PC-9 (cell line): ENCODE results near the gene IER5L. TPM values are rescaled to one million over a fixed set of nuclear protein-coding genes. Genes with fewer than 3 reads are reported as not detected.

Source experiments
- BruUV-seq: library from RNA; stranded (reverse); fragments of 400-500 nt; replicated peaks from 2 replicates; lab custom pipeline; 2021; lab: Mats Ljungman, UMichigan
- CTCF ChIA-PET: fragments of 300-600 bp; sonication (Branson Sonifier 250); formaldehyde crosslinking; loops from one replicate; lab custom pipeline; 2022; ENCODE audit warnings: antibody characterized with exemption; lab: Charles Lee
- POLR2A ChIA-PET: fragments of 300-600 bp; sonication (Branson Sonifier 250); formaldehyde crosslinking; loops from one replicate; lab custom pipeline; 2022; ENCODE audit warnings: antibody characterized with exemption; ENCODE audit not compliant: unreplicated experiment; lab: Charles Lee
- DNase-seq, 2 experiments: peaks; one replicate each; pipeline versions ENCODE4 v3.0.0 to v3.0.0-alpha.2; 2015 to 2022; ENCODE audit warnings: mixed read lengths in 1 of 2
- H2AFZ ChIP-seq: fragments of 200-600 bp; sonication (generic); 2 replicates; pipeline ENCODE4 v1.8.1; 2017; ENCODE audit warnings: antibody characterized with exemption
- H3F3A ChIP-seq: fragments of 200-600 bp; sonication (generic); 2 replicates; pipeline ENCODE4 v1.8.1; 2017; ENCODE audit warnings: antibody characterized with exemption, mild to moderate bottlenecking, low read depth; ENCODE audit not compliant: insufficient read depth
- H3K27ac ChIP-seq: fragments of 200-600 bp; sonication (generic); 2 replicates; pipeline ENCODE4 v1.6.1; 2016; ENCODE audit warnings: mixed run types
- H3K27me3 ChIP-seq: fragments of 200-600 bp; sonication (generic); 2 replicates; pipeline ENCODE4 v1.6.1; 2016; ENCODE audit warnings: low read depth, mixed run types; ENCODE audit not compliant: insufficient read depth
- H3K36me3 ChIP-seq: fragments of 200-600 bp; sonication (generic); 2 replicates; pipeline ENCODE4 v1.6.1; 2016; ENCODE audit warnings: low read depth, mixed run types
- H3K4me1 ChIP-seq: fragments of 200-600 bp; sonication (generic); replicated peaks from 2 replicates; pipeline ENCODE4 v1.6.1; 2016; ENCODE audit warnings: mixed run types; ENCODE audit not compliant: insufficient read depth
- H3K4me2 ChIP-seq: fragments of 200-600 bp; sonication (generic); 2 replicates; pipeline ENCODE4 v1.6.1; 2017; ENCODE audit warnings: mixed run types
- H3K4me3 ChIP-seq: fragments of 200-600 bp; sonication (generic); 2 replicates; pipeline ENCODE4 v1.6.1; 2016; ENCODE audit warnings: mixed run types
- H3K79me2 ChIP-seq: fragments of 200-600 bp; sonication (generic); 2 replicates; pipeline ENCODE4 v1.6.1; 2017; ENCODE audit warnings: low read depth, mixed run types
- H3K9me2 ChIP-seq: fragments of 200-600 bp; sonication (generic); 2 replicates; pipeline ENCODE4 v1.8.1; 2017; ENCODE audit warnings: mild to moderate bottlenecking; ENCODE audit not compliant: insufficient read depth
- H3K9me3 ChIP-seq: fragments of 200-600 bp; sonication (generic); 2 replicates; pipeline ENCODE4 v1.8.1; 2016; ENCODE audit warnings: low read depth; ENCODE audit not compliant: insufficient read depth
- H4K20me1 ChIP-seq: fragments of 200-600 bp; sonication (generic); 2 replicates; pipeline ENCODE4 v1.8.1; 2017; ENCODE audit not compliant: insufficient read depth
- CTCF ChIP-seq: fragments of 200-600 bp; sonication (generic); conservative IDR thresholded peaks from 2 replicates; pipeline ENCODE4 v1.6.1; 2017; ENCODE audit warnings: mixed run types, antibody characterized with exemption, mild to moderate bottlenecking, moderate library complexity
- EZH2 ChIP-seq: fragments of 200-600 bp; sonication (generic); IDR thresholded peaks from 2 replicates; pipeline ENCODE4 v1.8.0; 2017; ENCODE audit warnings: antibody characterized with exemption, low read depth
- intact Hi-C: fragments of 100-400 bp; cut with micrococcal nuclease; formaldehyde crosslinking; loops from one replicate; pipeline ENCODE4 v1.10.0; 2022; ENCODE audit not compliant: unreplicated experiment
- total RNA-seq: library from RNA; stranded (reverse); gene quantifications from 2 replicates; pipeline ENCODE4 v1.2.3, GENCODE V29; 2021

IER5L gene
- total RNA-seq, 1 experiment from 2014 or later = 37.3 TPM

GRCh38 chr9:129184596-129185122 is 6.6 kb upstream of the IER5L start:
- no TSS peak for BruUV-seq
- intact Hi-C loops = no loop called here
- Histone ChIP-seq H3K9me3 (no peaks in the 10 kb centered on the region), H3K27ac (no peak overlapping the region), H3K79me2 (no peaks in the 10 kb centered on the region), H3K4me1 (peaks cover 5% of the 10 kb centered on the region; the same call in 1 of the 2 replicates), H4K20me1 (no peaks in the 10 kb centered on the region), H2AFZ (no peak overlapping the region), H3F3A (peaks cover 18% of the 10 kb centered on the region; the same call in 1 of the 2 replicates), H3K9me2 (no peaks in the 10 kb centered on the region), H3K27me3 (no peaks in the 10 kb centered on the region), H3K36me3 (no peaks in the 10 kb centered on the region), H3K4me3 (no peak overlapping the region), H3K4me2 (no peak overlapping the region)
- ChIA-PET POLR2A (interaction anchor here (0.6 to 1.1 kb wide), 3 partner anchors 9 to 291 kb away, joined by 3 to 7 read pairs (median 4); no protein-coding TSS in a partner anchor), CTCF (no interaction called here)
- no peak for DNase-seq
- no peak for TF ChIP-seq CTCF
- TF ChIP-seq EZH2 = no peak

- POLR2A ChIA-PET = interaction anchor here (0.6 to 1.1 kb wide), 4 partner anchors 9 to 734 kb away, joined by 3 to 7 read pairs (median 4); no protein-coding TSS in a partner anchor
These were observed 6.1 kb upstream of the IER5L start for GRCh38 chr9:129184219-129184524.

GRCh38 chr9:129183495-129184218 is 5.6 kb upstream of the IER5L start:
- H4K20me1 ChIP-seq = no peaks in the 10 kb centered on the region
- H3F3A ChIP-seq = peaks cover 18% of the 10 kb centered on the region; the same call in 1 of the 2 replicates
- intact Hi-C loops = no loop called here
- H3K4me2 ChIP-seq = no peak overlapping the region
- no peaks in the 10 kb centered on the region for H3K79me2 ChIP-seq
- POLR2A ChIA-PET = interaction anchor here (0.6 to 1.1 kb wide), 6 partner anchors 8 to 734 kb away, joined by 3 to 19 read pairs (median 6); no protein-coding TSS in a partner anchor
- H3K36me3 ChIP-seq = no peaks in the 10 kb centered on the region
- DNase-seq = no peak
- no peak overlapping the region for H2AFZ ChIP-seq
- H3K9me2 ChIP-seq = no peaks in the 10 kb centered on the region
- CTCF ChIA-PET = interaction anchor here (0.6 kb wide), 1 partner anchor 154 kb away, joined by 3 read pairs; no protein-coding TSS in a partner anchor
- H3K4me3 ChIP-seq = no peak overlapping the region
- no peak for TF ChIP-seq CTCF
- TF ChIP-seq EZH2 = no peak
- H3K27ac ChIP-seq = no peak overlapping the region
- H3K4me1 ChIP-seq = peaks cover 15% of the 10 kb centered on the region
- BruUV-seq = no TSS peak
- H3K27me3 ChIP-seq = no peaks in the 10 kb centered on the region
- H3K9me3 ChIP-seq = no peaks in the 10 kb centered on the region

More at GRCh38 chr9:129184219-129184524, 6.1 kb upstream of the IER5L start:
- no peaks in the 10 kb centered on the region for H3K27me3 ChIP-seq
- peaks cover 18% of the 10 kb centered on the region; the same call in 1 of the 2 replicates for H3F3A ChIP-seq
- intact Hi-C loops = no loop called here
- H3K4me2 ChIP-seq = no peak overlapping the region
- TF ChIP-seq CTCF = no peak
- no peak for TF ChIP-seq EZH2
- H3K4me3 ChIP-seq = no peak overlapping the region
- CTCF ChIA-PET = no interaction called here
- H2AFZ ChIP-seq = no peak overlapping the region
- H3K4me1 ChIP-seq = peaks cover 10% of the 10 kb centered on the region
- H3K79me2 ChIP-seq = no peaks in the 10 kb centered on the region
- no TSS peak for BruUV-seq
- DNase-seq = no peak
- H3K36me3 ChIP-seq = no peaks in the 10 kb centered on the region
- H4K20me1 ChIP-seq = no peaks in the 10 kb centered on the region
- H3K9me3 ChIP-seq = no peaks in the 10 kb centered on the region
- H3K9me2 ChIP-seq = no peaks in the 10 kb centered on the region
- no peak overlapping the region for H3K27ac ChIP-seq
